SK-N-SH treated with all-trans-retinoic acid at 6 μM for 48 hours (cell line): ENCODE measurements around the gene EML6.

Experiments used
- CSDC2 ChIP-seq: fragments of 250-450 bp; sonication (Bioruptor Pico); IDR thresholded peaks from 2 replicates; pipeline ENCODE4 v1.5.0; 2020; ENCODE audit warnings: mild to moderate bottlenecking, moderate library complexity
- TCF4 ChIP-seq: fragments of 250-450 bp; sonication (Bioruptor Pico); IDR thresholded peaks from 2 replicates; pipeline ENCODE4 v1.8.0; 2021; ENCODE audit warnings: mild to moderate bottlenecking, moderate library complexity, borderline replicate concordance
- ZFP3 ChIP-seq: fragments of 250-450 bp; sonication (Bioruptor Pico); IDR thresholded peaks from 2 replicates; pipeline ENCODE4 v1.5.0; 2020; ENCODE audit warnings: mild to moderate bottlenecking, moderate library complexity
- TF ChIP-seq, protein P1 (sequence below): fragments of 250-450 bp; sonication (Bioruptor Pico); IDR thresholded peaks from 2 replicates; pipeline ENCODE4 v1.5.0; 2020; ENCODE audit warnings: mild to moderate bottlenecking, moderate library complexity

DNA sequence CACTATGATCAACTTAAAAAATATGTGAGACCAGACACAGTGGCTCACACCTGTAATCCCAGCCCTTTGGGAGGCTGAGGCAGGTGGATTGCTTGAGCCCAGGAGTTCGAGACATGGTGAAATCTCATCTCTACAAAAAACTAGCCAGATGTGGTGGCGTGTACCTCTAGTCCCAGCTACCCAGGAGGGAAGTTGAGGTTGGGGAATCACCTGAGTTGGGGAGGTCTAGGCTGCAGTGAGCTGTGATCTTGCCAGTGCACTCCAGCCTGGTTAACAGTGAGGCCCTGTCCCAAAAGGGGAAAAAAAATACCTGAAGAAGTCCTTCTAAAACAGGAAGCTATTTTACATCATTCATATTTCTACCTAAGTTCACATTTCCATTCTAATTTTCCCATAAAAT lies 144.0 kb downstream of the EML6 start:
- TF ChIP-seq CSDC2 (CRISPR knock-in tag) (no peak), ZFP3 (no peak), TCF4 (CRISPR knock-in tag) (no peak)
- TF ChIP-seq, protein P1, sequence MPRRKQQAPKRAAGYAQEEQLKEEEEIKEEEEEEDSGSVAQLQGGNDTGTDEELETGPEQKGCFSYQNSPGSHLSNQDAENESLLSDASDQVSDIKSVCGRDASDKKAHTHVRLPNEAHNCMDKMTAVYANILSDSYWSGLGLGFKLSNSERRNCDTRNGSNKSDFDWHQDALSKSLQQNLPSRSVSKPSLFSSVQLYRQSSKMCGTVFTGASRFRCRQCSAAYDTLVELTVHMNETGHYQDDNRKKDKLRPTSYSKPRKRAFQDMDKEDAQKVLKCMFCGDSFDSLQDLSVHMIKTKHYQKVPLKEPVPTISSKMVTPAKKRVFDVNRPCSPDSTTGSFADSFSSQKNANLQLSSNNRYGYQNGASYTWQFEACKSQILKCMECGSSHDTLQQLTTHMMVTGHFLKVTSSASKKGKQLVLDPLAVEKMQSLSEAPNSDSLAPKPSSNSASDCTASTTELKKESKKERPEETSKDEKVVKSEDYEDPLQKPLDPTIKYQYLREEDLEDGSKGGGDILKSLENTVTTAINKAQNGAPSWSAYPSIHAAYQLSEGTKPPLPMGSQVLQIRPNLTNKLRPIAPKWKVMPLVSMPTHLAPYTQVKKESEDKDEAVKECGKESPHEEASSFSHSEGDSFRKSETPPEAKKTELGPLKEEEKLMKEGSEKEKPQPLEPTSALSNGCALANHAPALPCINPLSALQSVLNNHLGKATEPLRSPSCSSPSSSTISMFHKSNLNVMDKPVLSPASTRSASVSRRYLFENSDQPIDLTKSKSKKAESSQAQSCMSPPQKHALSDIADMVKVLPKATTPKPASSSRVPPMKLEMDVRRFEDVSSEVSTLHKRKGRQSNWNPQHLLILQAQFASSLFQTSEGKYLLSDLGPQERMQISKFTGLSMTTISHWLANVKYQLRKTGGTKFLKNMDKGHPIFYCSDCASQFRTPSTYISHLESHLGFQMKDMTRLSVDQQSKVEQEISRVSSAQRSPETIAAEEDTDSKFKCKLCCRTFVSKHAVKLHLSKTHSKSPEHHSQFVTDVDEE = no peak
